Measurements from ENCODE around the gene CYP3A7. TPM values are rescaled to one million over a fixed set of nuclear protein-coding genes. Genes with fewer than 3 reads are reported as not detected.
A peak's percentile ranks its signal among the peaks of the same experiment; 100 is the strongest.

CYP3A7 gene
- total and polyA plus RNA-seq, 2 of the 13 experiments (the other 11 are each of a cell fraction or from before 2014, with no cell fraction given): 5.8 to 6.4 TPM

DNA sequence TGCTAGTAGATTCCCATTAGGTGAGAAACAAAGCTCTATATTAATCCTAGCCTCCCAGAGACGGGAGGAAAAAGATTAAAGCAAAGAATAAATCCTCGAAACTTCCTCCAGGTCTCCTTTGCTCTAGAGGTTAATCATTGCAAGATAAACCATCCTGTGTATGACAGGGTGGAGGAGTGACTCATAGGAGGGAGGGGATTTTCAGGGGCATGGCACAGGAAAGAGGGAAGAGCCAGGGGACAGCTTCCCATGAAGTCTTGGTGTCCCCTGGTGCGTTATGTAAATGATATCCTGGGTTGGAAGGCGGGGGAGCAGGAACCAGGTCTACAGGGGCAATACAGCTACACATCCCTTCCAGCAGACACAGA, 56.0 kb downstream of the CYP3A7 start (continued):
- TF ChIP-seq, protein P1, sequence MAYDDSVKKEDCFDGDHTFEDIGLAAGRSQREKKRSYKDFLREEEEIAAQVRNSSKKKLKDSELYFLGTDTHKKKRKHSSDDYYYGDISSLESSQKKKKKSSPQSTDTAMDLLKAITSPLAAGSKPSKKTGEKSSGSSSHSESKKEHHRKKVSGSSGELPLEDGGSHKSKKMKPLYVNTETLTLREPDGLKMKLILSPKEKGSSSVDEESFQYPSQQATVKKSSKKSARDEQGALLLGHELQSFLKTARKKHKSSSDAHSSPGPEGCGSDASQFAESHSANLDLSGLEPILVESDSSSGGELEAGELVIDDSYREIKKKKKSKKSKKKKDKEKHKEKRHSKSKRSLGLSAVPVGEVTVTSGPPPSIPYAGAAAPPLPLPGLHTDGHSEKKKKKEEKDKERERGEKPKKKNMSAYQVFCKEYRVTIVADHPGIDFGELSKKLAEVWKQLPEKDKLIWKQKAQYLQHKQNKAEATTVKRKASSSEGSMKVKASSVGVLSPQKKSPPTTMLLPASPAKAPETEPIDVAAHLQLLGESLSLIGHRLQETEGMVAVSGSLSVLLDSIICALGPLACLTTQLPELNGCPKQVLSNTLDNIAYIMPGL (CRISPR knock-in tag; IDR thresholded peaks at IDR 0.05; ENCODE audit: borderline replicate concordance in 1 of 2, low read depth in 1 of 2): no peak
- TF ChIP-seq MAFF (IDR thresholded peaks at IDR 0.05; ENCODE audit: low read depth, low read length) (no peak), ZBTB7A (CRISPR knock-in tag; IDR thresholded peaks at IDR 0.05) (no peak), EZH2 (conservative IDR thresholded peaks at IDR 0.05; ENCODE audit: low read depth, low read length) (no peak), NCOA2 (CRISPR knock-in tag; IDR thresholded peaks at IDR 0.05) (no peak), ZNF12 (CRISPR knock-in tag; IDR thresholded peaks at IDR 0.05) (0 out of 2 replicates have a peak, but pooled peaks have one; percentile 16), SMC3 (IDR thresholded peaks at IDR 0.05; ENCODE audit: low read length) (no peak), POLR2G (IDR thresholded peaks at IDR 0.05; ENCODE audit: low read depth, low read length) (no peak), ZNF749 (CRISPR knock-in tag; IDR thresholded peaks at IDR 0.05; ENCODE audit: borderline replicate concordance) (no peak), MTF2 (CRISPR knock-in tag; IDR thresholded peaks at IDR 0.05; ENCODE audit: borderline replicate concordance) (no peak), SP5 (CRISPR knock-in tag; IDR thresholded peaks at IDR 0.05; ENCODE audit: borderline replicate concordance, low read depth) (peak; percentile 90), ETV6 (CRISPR knock-in tag; conservative IDR thresholded peaks at IDR 0.05) (no peak), ZNF431 (CRISPR knock-in tag; IDR thresholded peaks at IDR 0.05; ENCODE audit: borderline replicate concordance, low read depth) (no peak), BRD4 (CRISPR knock-in tag; IDR thresholded peaks at IDR 0.05) (no peak), ZNF335 (CRISPR knock-in tag; IDR thresholded peaks at IDR 0.05) (no peak), ZNF652 (CRISPR knock-in tag; IDR thresholded peaks at IDR 0.05; ENCODE audit: borderline replicate concordance, low read depth) (peak; percentile 18; the same call in 1 of the 2 replicates), DNMT3B (CRISPR knock-in tag; conservative IDR thresholded peaks at IDR 0.05) (no peak), ZNF251 (CRISPR knock-in tag; IDR thresholded peaks at IDR 0.05) (no peak)
- TF ChIP-seq, protein P2, sequence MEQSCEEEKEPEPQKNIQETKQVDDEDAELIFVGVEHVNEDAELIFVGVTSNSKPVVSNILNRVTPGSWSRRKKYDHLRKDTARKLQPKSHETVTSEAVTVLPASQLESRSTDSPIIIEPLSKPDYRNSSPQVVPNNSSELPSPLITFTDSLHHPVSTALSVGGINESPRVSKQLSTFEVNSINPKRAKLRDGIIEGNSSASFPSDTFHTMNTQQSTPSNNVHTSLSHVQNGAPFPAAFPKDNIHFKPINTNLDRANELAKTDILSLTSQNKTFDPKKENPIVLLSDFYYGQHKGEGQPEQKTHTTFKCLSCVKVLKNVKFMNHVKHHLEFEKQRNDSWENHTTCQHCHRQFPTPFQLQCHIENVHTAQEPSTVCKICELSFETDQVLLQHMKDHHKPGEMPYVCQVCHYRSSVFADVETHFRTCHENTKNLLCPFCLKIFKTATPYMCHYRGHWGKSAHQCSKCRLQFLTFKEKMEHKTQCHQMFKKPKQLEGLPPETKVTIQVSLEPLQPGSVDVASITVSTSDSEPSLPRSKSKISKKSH (CRISPR knock-in tag; IDR thresholded peaks at IDR 0.05; ENCODE audit: borderline replicate concordance): no peak
- TF ChIP-seq, protein P3, sequence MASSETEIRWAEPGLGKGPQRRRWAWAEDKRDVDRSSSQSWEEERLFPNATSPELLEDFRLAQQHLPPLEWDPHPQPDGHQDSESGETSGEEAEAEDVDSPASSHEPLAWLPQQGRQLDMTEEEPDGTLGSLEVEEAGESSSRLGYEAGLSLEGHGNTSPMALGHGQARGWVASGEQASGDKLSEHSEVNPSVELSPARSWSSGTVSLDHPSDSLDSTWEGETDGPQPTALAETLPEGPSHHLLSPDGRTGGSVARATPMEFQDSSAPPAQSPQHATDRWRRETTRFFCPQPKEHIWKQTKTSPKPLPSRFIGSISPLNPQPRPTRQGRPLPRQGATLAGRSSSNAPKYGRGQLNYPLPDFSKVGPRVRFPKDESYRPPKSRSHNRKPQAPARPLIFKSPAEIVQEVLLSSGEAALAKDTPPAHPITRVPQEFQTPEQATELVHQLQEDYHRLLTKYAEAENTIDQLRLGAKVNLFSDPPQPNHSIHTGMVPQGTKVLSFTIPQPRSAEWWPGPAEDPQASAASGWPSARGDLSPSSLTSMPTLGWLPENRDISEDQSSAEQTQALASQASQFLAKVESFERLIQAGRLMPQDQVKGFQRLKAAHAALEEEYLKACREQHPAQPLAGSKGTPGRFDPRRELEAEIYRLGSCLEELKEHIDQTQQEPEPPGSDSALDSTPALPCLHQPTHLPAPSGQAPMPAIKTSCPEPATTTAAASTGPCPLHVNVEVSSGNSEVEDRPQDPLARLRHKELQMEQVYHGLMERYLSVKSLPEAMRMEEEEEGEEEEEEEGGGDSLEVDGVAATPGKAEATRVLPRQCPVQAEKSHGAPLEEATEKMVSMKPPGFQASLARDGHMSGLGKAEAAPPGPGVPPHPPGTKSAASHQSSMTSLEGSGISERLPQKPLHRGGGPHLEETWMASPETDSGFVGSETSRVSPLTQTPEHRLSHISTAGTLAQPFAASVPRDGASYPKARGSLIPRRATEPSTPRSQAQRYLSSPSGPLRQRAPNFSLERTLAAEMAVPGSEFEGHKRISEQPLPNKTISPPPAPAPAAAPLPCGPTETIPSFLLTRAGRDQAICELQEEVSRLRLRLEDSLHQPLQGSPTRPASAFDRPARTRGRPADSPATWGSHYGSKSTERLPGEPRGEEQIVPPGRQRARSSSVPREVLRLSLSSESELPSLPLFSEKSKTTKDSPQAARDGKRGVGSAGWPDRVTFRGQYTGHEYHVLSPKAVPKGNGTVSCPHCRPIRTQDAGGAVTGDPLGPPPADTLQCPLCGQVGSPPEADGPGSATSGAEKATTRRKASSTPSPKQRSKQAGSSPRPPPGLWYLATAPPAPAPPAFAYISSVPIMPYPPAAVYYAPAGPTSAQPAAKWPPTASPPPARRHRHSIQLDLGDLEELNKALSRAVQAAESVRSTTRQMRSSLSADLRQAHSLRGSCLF (CRISPR knock-in tag; IDR thresholded peaks at IDR 0.05; ENCODE audit: borderline replicate concordance): no peak
- TF ChIP-seq, protein P4, sequence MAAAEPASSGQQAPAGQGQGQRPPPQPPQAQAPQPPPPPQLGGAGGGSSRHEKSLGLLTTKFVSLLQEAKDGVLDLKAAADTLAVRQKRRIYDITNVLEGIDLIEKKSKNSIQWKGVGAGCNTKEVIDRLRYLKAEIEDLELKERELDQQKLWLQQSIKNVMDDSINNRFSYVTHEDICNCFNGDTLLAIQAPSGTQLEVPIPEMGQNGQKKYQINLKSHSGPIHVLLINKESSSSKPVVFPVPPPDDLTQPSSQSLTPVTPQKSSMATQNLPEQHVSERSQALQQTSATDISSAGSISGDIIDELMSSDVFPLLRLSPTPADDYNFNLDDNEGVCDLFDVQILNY (CRISPR knock-in tag; conservative IDR thresholded peaks at IDR 0.05): no peak
